Peyer's patch (tissue), 4 donors: ENCODE results near the gene SLC5A11.

Experiments
- POLR2A ChIP-seq, 2 donors: fragments of 450-650 bp; IDR thresholded peaks; one replicate each; pipeline ENCODE4 v1.5.1; 2017; ENCODE audit warnings: antibody characterized with exemption in 2 of 2, mild to moderate bottlenecking in 2 of 2, moderate library complexity in 2 of 2
- TF ChIP-seq, protein P1 (sequence below), 6 experiments: fragments of 450-650 bp in 4 of 6; fragments of 200-600 bp in 2 of 6; sonication (generic) in 1 of 6; IDR thresholded peaks; one replicate each; pipeline ENCODE4 v1.5.1; 2017 to 2019; ENCODE audit warnings: antibody characterized with exemption in 6 of 6, mild to moderate bottlenecking in 3 of 6, moderate library complexity in 1 of 6

DNA sequence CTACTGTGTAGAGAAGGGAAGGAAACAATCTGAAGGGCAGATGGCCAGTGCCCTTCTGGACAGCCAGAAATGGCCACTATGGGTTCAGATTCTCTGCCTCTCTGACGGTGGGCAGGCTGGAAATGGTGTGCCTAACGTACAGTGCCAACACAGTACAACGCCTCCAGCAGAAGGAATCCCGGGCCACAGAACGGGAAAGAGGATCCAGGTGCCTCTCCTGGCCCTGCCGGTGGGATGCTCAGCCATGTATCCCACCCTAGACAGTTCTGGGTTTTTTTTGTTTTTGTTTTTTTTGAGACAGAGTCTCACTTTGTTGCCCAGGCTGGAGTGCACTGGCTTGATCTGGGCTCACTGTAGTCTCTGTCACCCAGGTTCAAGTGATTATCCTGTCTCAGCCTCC is 71.5 kb downstream of the SLC5A11 start:
- TF ChIP-seq, protein P1, sequence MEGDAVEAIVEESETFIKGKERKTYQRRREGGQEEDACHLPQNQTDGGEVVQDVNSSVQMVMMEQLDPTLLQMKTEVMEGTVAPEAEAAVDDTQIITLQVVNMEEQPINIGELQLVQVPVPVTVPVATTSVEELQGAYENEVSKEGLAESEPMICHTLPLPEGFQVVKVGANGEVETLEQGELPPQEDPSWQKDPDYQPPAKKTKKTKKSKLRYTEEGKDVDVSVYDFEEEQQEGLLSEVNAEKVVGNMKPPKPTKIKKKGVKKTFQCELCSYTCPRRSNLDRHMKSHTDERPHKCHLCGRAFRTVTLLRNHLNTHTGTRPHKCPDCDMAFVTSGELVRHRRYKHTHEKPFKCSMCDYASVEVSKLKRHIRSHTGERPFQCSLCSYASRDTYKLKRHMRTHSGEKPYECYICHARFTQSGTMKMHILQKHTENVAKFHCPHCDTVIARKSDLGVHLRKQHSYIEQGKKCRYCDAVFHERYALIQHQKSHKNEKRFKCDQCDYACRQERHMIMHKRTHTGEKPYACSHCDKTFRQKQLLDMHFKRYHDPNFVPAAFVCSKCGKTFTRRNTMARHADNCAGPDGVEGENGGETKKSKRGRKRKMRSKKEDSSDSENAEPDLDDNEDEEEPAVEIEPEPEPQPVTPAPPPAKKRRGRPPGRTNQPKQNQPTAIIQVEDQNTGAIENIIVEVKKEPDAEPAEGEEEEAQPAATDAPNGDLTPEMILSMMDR (IDR thresholded peaks at IDR 0.05), result no peak
- TF ChIP-seq POLR2A (IDR thresholded peaks at IDR 0.05), result no peak
